ENCODE data around the gene KMT5B. TPM values are rescaled to one million over a fixed set of nuclear protein-coding genes. Genes with fewer than 3 reads are reported as not detected.

KMT5B gene
- polyA plus RNA-seq, 3 donors, result 12.2 to 22.0 (median 19.5) TPM

DNA sequence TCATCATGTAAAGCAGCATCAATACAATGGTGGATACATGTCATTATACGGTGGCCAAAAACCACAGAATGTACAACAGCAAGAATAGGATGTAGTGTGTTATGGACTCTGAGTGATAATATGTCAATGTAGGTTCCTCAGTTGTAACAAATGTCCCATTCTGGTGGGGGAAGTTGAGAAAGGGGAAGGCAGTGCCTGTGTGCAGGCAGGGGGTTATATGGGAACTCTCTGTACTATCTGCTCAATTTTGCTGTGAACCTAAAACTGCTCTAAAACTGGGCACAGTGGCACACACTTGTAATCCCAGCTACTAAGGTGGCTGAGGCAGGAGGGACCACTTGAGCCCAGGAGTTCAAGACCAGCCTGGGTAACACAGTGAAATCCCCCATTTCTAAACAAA is 97.8 kb downstream of the KMT5B start:
- Histone ChIP-seq H3K4me3 (replicated peaks in 1 of 3; ENCODE audit: low read depth in 2 of 3, low read length in 3 of 3) (no peak overlapping the region), H3K9ac (ENCODE audit: insufficient read depth, low read length, poor library complexity, severe bottlenecking) (no peak overlapping the region), H3K9me3 (replicated peaks in 1 of 2; ENCODE audit: control insufficient read depth in 1 of 2, insufficient read depth in 1 of 2, low read length in 2 of 2) (no peaks in the 10 kb centered on the region), H4K20me1 (ENCODE audit: insufficient read depth, low read length) (peaks cover 59% of the 10 kb centered on the region), H2AFZ (ENCODE audit: insufficient read depth, low read depth, low read length, poor library complexity, severe bottlenecking) (no peak overlapping the region), H3K79me2 (ENCODE audit: insufficient read depth, low read length) (peaks cover 86% of the 10 kb centered on the region), H3K27ac (ENCODE audit: low read depth in 1 of 2, low read length in 2 of 2) (peak overlapping the region; percentile 52 to 54), H3K4me1 (ENCODE audit: control insufficient read depth in 1 of 2, insufficient read depth in 2 of 2, low read length in 2 of 2) (peaks cover 35 to 40% of the 10 kb centered on the region in 2 donors), H3K27me3 (ENCODE audit: control insufficient read depth in 2 of 2, insufficient read depth in 2 of 2, low read length in 2 of 2) (no peaks in the 10 kb centered on the region), H3K4me2 (replicated peaks; ENCODE audit: extremely low read depth, low read length, poor library complexity, severe bottlenecking) (no peak overlapping the region), H3K36me3 (replicated peaks in 1 of 2; ENCODE audit: control insufficient read depth in 1 of 2, insufficient read depth in 2 of 2, low read length in 2 of 2) (no peaks in the 10 kb centered on the region)
- Mint-ChIP-seq H3K4me1 (peaks cover 46% of the 10 kb centered on the region), H3K27ac (peak overlapping the region in 5 of 7 donors; percentile 22 to 76 (median 75)), H3K36me3 (peaks cover 13 to 26% of the 10 kb centered on the region in 2 donors), H3K4me3 (no peak overlapping the region), H3K9me3 (no peaks in the 10 kb centered on the region), H3K27me3 (ENCODE audit: low read depth in 3 of 3) (peaks cover 0 to 2% (median 0%) of the 10 kb centered on the region in 3 donors)
- TF ChIP-seq, protein P1, sequence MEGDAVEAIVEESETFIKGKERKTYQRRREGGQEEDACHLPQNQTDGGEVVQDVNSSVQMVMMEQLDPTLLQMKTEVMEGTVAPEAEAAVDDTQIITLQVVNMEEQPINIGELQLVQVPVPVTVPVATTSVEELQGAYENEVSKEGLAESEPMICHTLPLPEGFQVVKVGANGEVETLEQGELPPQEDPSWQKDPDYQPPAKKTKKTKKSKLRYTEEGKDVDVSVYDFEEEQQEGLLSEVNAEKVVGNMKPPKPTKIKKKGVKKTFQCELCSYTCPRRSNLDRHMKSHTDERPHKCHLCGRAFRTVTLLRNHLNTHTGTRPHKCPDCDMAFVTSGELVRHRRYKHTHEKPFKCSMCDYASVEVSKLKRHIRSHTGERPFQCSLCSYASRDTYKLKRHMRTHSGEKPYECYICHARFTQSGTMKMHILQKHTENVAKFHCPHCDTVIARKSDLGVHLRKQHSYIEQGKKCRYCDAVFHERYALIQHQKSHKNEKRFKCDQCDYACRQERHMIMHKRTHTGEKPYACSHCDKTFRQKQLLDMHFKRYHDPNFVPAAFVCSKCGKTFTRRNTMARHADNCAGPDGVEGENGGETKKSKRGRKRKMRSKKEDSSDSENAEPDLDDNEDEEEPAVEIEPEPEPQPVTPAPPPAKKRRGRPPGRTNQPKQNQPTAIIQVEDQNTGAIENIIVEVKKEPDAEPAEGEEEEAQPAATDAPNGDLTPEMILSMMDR (IDR thresholded peaks at IDR 0.05), result no peak
- WGBS (ENCODE audit: insufficient coverage), result no CpG with 5 or more reads among the region's 1 CpG
- DNase-seq, result peak; percentile 41 to 55 (median 50)
- intact Hi-C loops (cut with micrococcal nuclease), result no loop called here

DNA sequence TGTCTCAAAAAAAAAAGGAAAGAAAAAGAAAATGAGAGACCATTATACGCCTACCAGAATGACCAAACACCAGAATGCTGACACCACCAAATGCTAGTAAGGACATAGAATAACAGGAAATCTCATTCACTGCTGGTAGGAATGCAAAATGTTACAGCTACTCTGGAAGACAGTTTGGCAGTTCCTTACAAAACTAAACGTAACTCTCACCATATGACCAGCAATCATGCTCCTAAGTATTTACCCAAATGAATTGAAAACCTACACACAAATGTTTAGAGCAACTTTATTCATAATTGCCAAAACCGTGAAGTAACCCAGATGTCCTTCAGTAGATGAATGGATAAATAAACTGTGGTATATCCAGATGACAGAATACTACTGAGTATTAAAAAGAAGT is 99.1 kb downstream of the KMT5B start:
- Histone ChIP-seq H3K4me1 (ENCODE audit: control insufficient read depth in 1 of 2, insufficient read depth in 2 of 2, low read length in 2 of 2) (peaks cover 22 to 27% of the 10 kb centered on the region in 2 donors), H2AFZ (ENCODE audit: insufficient read depth, low read depth, low read length, poor library complexity, severe bottlenecking) (no peak overlapping the region), H3K79me2 (ENCODE audit: insufficient read depth, low read length) (peaks cover 84% of the 10 kb centered on the region), H3K4me2 (replicated peaks; ENCODE audit: extremely low read depth, low read length, poor library complexity, severe bottlenecking) (no peak overlapping the region), H3K4me3 (replicated peaks in 1 of 3; ENCODE audit: low read depth in 2 of 3, low read length in 3 of 3) (no peak overlapping the region), H3K27ac (ENCODE audit: low read depth in 1 of 2, low read length in 2 of 2) (no peak overlapping the region), H3K9ac (ENCODE audit: insufficient read depth, low read length, poor library complexity, severe bottlenecking) (no peak overlapping the region), H3K27me3 (ENCODE audit: control insufficient read depth in 2 of 2, insufficient read depth in 2 of 2, low read length in 2 of 2) (no peaks in the 10 kb centered on the region), H3K9me3 (replicated peaks in 1 of 2; ENCODE audit: control insufficient read depth in 1 of 2, insufficient read depth in 1 of 2, low read length in 2 of 2) (no peaks in the 10 kb centered on the region), H4K20me1 (ENCODE audit: insufficient read depth, low read length) (peaks cover 46% of the 10 kb centered on the region), H3K36me3 (replicated peaks in 1 of 2; ENCODE audit: control insufficient read depth in 1 of 2, insufficient read depth in 2 of 2, low read length in 2 of 2) (no peaks in the 10 kb centered on the region)
- peaks cover 12 to 30% of the 10 kb centered on the region in 2 donors for H3K36me3 Mint-ChIP-seq
- TF ChIP-seq, protein P1 (IDR thresholded peaks at IDR 0.05), result no peak
- peaks cover 0 to 2% (median 0%) of the 10 kb centered on the region in 3 donors for H3K27me3 Mint-ChIP-seq (ENCODE audit: low read depth in 3 of 3)
- no peak overlapping the region for H3K27ac Mint-ChIP-seq
- DNase-seq, result no peak
- H3K4me3 Mint-ChIP-seq, result no peak overlapping the region
- intact Hi-C loops (cut with micrococcal nuclease), result no loop called here
- no CpG with 5 or more reads among the region's 3 CpGs for WGBS (ENCODE audit: insufficient coverage)
- H3K9me3 Mint-ChIP-seq, result no peaks in the 10 kb centered on the region
- H3K4me1 Mint-ChIP-seq, result peaks cover 37% of the 10 kb centered on the region
